Ishikawa (cell line): ENCODE results near the gene MGMT.

Experiments
- EP300 ChIP-seq: IDR thresholded peaks from 2 replicates; pipeline ENCODE4 v1.6.1; 2012; ENCODE audit warnings: borderline replicate concordance
- FOXM1 ChIP-seq: IDR thresholded peaks from 2 replicates; pipeline ENCODE4 v1.6.1; 2012; ENCODE audit warnings: low read depth, borderline replicate concordance
- MAX ChIP-seq: IDR thresholded peaks from 2 replicates; pipeline ENCODE4 v1.6.1; 2012
- RAD21 ChIP-seq: IDR thresholded peaks from 2 replicates; pipeline ENCODE4 v1.6.1; 2012; ENCODE audit warnings: low read depth
- REST ChIP-seq: IDR thresholded peaks from 2 replicates; pipeline ENCODE4 v1.6.1; 2012; ENCODE audit warnings: low read depth, mild to moderate bottlenecking
- TAF1 ChIP-seq: IDR thresholded peaks from 2 replicates; pipeline ENCODE4 v1.6.1; 2012; ENCODE audit warnings: low read depth, mild to moderate bottlenecking
- YY1 ChIP-seq: IDR thresholded peaks from 2 replicates; pipeline ENCODE4 v1.6.1; 2012; ENCODE audit warnings: low read depth

GRCh38 chr10:129421399-129422010 lies 45.5 kb upstream of the MGMT start:
- TF ChIP-seq TAF1, result no peak
- no peak for TF ChIP-seq YY1
- no peak for TF ChIP-seq EP300
- no peak for TF ChIP-seq FOXM1
- no peak for TF ChIP-seq MAX
- no peak for TF ChIP-seq REST
- no peak for TF ChIP-seq RAD21
